Measurements from ENCODE around the gene CENPF.
A peak's percentile ranks its signal among the peaks of the same experiment; 100 is the strongest.

CENPF gene

GRCh38 chr1:214567481-214567980 lies 35.5 kb upstream of the CENPF start:
- TF ChIP-seq, protein P1, sequence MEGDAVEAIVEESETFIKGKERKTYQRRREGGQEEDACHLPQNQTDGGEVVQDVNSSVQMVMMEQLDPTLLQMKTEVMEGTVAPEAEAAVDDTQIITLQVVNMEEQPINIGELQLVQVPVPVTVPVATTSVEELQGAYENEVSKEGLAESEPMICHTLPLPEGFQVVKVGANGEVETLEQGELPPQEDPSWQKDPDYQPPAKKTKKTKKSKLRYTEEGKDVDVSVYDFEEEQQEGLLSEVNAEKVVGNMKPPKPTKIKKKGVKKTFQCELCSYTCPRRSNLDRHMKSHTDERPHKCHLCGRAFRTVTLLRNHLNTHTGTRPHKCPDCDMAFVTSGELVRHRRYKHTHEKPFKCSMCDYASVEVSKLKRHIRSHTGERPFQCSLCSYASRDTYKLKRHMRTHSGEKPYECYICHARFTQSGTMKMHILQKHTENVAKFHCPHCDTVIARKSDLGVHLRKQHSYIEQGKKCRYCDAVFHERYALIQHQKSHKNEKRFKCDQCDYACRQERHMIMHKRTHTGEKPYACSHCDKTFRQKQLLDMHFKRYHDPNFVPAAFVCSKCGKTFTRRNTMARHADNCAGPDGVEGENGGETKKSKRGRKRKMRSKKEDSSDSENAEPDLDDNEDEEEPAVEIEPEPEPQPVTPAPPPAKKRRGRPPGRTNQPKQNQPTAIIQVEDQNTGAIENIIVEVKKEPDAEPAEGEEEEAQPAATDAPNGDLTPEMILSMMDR (conservative IDR thresholded peaks at IDR 0.05; ENCODE audit: low read length) = no peak
- DNase-seq (ENCODE audit: low read depth) = no peak
- H3K4me3 ChIP-seq (ENCODE audit: low read length) = no peak overlapping the region

- no peak overlapping the region for H3K4me3 ChIP-seq (ENCODE audit: low read length)
- no peak for DNase-seq (ENCODE audit: low read depth)
- TF ChIP-seq, protein P1 (conservative IDR thresholded peaks at IDR 0.05; ENCODE audit: low read length) = no peak
Measured at GRCh38 chr1:214568328-214568727, 34.7 kb upstream of the CENPF start.

DNA sequence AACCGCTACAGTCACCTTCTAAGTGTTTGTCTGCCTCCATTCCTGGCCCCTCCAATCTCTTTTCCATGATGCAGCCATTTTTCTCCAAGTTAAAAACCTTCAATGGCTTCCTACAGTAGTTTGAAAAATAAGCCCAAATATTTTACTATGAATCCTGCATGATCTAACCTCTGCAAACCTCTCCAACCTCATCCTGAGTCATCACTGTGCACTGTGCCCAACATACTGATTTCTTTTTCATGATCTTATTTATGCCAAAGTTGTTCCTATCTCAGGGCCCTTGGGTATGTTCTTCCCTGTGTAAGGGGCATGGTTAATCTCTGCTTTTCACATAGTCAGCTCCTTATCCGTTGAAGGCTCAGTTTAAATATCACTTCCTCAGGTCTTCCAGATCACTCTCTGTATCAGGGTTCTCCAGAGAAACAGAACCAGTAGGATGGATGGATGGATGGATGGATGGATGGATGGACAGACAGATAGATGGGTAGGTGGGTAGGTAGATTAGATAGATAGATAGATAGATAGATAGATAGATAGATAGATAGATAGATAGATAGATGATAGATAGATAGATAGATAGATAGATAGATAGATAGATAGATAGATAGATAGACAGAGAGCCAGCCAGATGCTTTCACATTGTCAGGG lies 33.5 kb upstream of the CENPF start:
- H3K4me3 ChIP-seq (ENCODE audit: low read length) = no peak overlapping the region
- DNase-seq (ENCODE audit: low read depth) = peak; percentile 63
- TF ChIP-seq, protein P1 (conservative IDR thresholded peaks at IDR 0.05; ENCODE audit: low read length) = no peak

DNA sequence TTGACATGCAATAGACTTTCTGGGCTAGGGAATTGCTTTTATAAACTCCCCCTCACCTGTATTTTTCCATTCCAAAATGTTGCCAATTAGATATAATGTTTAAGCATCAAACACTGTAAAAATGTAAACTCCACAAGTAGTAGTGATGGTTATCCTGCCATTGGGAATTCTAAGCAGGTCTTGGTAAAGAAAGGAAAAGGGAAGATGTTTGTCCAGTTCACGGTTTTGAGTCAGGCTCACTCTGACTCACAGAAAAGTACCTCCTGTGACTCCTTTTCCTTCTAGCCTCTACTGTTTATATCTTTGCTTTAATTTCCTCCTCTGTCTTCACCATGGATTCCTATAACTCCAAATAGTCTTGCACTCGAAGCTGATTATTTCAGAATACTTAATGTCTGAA lies 32.6 kb upstream of the CENPF start:
- no peak overlapping the region for H3K4me3 ChIP-seq (ENCODE audit: low read length)
- DNase-seq (ENCODE audit: low read depth) = peak; percentile 37

DNA sequence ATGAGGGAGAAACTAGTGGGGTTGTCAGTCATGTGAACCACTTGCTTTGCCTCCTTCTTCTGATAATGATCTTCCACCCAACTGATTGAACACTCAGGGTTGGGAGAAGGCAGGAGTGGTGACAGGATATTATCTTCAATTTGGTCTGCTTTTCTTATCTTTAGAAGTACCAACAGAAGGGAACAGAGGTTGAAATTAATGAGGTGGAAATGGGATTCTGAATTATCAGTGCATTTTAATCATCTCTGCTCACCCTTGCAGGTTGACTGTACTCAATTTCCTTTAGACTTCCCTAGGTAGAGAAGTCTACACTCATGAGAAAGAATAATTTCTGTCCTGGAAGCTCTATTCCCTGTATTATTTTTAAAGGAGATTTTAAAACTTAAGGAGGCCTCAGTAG lies 31.7 kb upstream of the CENPF start:
- no peak for DNase-seq (ENCODE audit: low read depth)
- H3K4me3 ChIP-seq (ENCODE audit: low read length) = no peak overlapping the region
- TF ChIP-seq, protein P1 (conservative IDR thresholded peaks at IDR 0.05; ENCODE audit: low read length) = no peak

More for the DNA sequence above, 32.6 kb upstream of the CENPF start:
- TF ChIP-seq, protein P1 (conservative IDR thresholded peaks at IDR 0.05; ENCODE audit: low read length) = no peak

DNA sequence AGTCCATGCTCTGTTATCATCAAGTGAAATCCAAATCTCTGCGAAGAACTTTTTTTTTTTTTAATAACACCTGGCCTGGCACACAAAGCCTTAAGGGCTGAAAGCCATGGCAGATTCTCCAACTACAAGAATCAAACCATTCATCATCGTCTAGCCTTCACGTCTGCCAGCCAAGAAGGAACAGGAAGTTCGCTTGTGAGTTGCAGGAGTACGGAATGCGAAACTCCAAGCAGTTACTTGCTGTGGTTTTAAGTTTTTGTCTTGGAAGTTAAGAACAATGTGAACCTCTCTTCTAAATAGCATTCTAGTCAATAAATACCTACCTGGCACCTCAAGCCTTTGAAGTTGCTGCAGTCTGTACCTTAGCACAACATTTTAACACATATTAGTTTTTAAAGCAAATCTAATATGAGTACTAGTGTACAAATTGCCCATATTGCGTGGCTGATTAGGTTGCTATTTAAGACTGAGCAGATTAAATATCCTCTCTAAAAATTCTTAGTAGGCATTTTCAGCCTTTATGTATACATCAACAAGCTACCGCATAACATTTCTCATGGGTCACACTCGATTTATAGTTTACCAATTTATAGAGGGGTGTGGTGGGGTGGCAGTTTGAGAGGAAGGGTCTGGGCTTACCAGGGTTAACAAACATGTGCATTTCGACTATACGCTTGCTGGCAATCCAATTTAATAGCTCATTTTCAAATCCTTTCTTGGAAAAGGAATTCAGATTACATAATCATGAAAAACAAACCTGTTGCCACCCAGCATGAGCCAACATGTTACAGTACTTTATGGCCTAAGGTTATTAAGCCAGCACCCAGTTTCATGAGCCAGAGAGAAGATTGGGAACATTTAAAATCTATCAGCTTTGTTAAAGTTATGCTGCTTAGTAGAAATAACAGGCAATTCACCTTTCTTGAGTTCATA lies 29.3 kb upstream of the CENPF start:
- H3K4me3 ChIP-seq (ENCODE audit: low read length) = no peak overlapping the region
- peak; percentile 52 for DNase-seq (ENCODE audit: low read depth)
- TF ChIP-seq, protein P1 (conservative IDR thresholded peaks at IDR 0.05; ENCODE audit: low read length) = no peak
